ENCODE data around the gene STXBP2. TPM values are rescaled to one million over a fixed set of nuclear protein-coding genes. Genes with fewer than 3 reads are reported as not detected.
A peak's percentile ranks its signal among the peaks of the same experiment; 100 is the strongest.

The STXBP2 gene
- total RNA-seq: 10 to 100 TPM; 25.9 to 32.7 TPM
- 10 to 100 TPM; 26.8 to 27.5 TPM for polyA plus RNA-seq

DNA sequence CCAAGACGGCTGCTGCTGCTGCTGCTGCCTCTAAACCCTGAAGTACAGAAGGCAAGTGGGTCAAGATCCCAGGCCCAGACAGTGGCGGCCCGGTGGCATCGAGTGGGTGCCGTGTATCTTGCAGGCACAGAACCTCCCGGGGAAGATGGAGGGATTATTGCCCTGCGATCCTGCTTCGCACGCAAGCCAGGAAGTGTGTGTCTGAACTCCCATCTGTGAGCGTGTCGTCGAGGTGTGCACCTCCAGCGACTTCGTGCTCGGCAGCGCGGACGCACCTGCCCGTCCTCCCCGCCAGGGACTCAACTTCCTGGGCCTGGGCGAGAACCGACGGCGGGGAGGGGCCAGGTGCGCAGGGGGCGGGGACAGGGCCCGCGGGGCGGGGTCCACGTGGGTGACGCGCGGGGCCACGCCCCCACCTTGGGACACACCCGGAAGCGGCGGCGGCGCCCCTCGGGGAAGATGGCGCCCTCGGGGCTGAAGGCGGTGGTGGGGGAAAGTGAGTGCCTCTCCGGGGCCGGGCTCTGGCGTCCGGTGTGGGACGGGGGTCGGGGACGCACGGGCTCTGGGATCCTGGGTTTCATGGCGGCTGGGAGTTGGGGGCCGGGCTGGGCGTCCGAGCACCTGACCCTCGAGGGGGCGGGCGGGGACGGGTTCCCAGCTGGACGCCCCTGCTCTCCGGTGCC lies at the start of gene STXBP2:
STXBP2 (plus strand) TSS at position 420 of the 683 bp plus-strand sequence; CDS start at position 460, 40 bp downstream.
- Histone ChIP-seq H3K9me3 (ENCODE audit: control insufficient read depth in 4 of 4, low read length in 3 of 4) (no peaks in the 10 kb centered on the region), H3K4me1 (ENCODE audit: control insufficient read depth in 4 of 4, insufficient read depth in 4 of 4, low read length in 3 of 4) (peaks cover 1 to 25% (median 15%) of the 10 kb centered on the region in 4 donors), H3K4me3 (ENCODE audit: low read depth in 1 of 3, low read length in 3 of 3) (peak within 1 kb of the TSS; percentile 49 to 79 (median 77)), H3K9ac (ENCODE audit: low read depth in 1 of 2, low read length in 2 of 2) (peak within 1 kb of the TSS; percentile 60 to 78), H3K27ac (ENCODE audit: low read depth in 1 of 2, low read length in 2 of 2) (peak within 1 kb of the TSS; percentile 48 to 62), H3K27me3 (ENCODE audit: control insufficient read depth in 4 of 4, insufficient read depth in 4 of 4, low read length in 3 of 4) (no peaks in the 10 kb centered on the region), H3K36me3 (ENCODE audit: control insufficient read depth in 4 of 4, insufficient read depth in 3 of 4, low read depth in 1 of 4, low read length in 3 of 4) (peaks cover 0 to 3% (median 0%) of the 10 kb centered on the region in 4 donors)
- DNase-seq (ENCODE audit: low spot score): peak; percentile 91
- TF ChIP-seq MAX (IDR thresholded peaks at IDR 0.05) (no peak), CTCF (IDR thresholded peaks at IDR 0.05; ENCODE audit: low read depth, low read length, missing input control) (peak; percentile 23)
- 8% methylated on average over 61 of the region's 61 CpGs for WGBS

DNA sequence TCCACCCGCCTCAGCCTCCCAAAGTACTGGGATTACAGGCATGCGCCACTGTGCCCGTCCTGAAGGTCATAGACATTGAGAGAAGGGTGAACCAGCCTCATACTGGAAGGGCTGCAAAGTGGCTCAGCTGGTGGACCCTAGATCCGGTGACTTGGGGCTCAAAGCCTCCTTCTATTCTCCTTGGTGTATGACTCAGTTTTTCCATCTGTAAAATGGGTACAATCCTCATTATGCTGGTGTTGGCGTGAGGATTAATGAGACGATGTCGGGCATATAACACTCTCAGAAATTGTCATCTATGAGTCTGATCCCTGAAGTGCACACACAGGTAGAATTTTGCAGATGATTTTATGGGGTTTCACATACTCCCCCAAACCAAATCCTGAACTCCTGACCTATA lies 47.1 kb upstream of the STXBP2 start:
- no peak for TF ChIP-seq ATF3 (IDR thresholded peaks at IDR 0.05)
- no peak for TF ChIP-seq CTCF (IDR thresholded peaks at IDR 0.05; ENCODE audit: low read depth, low read length, missing input control)
- no peak for TF ChIP-seq NR2F2 (IDR thresholded peaks at IDR 0.05)
- no peak for TF ChIP-seq JUND (IDR thresholded peaks at IDR 0.05)
- TF ChIP-seq TAF1 (conservative IDR thresholded peaks at IDR 0.05): no peak
- TF ChIP-seq GABPA (IDR thresholded peaks at IDR 0.05 in 1 of 2, conservative IDR thresholded peaks at IDR 0.05 in 1 of 2): no peak
- TF ChIP-seq RXRA (IDR thresholded peaks at IDR 0.05): no peak
- no peak for TF ChIP-seq FOXA1 (IDR thresholded peaks at IDR 0.05)
- TF ChIP-seq, protein P1, sequence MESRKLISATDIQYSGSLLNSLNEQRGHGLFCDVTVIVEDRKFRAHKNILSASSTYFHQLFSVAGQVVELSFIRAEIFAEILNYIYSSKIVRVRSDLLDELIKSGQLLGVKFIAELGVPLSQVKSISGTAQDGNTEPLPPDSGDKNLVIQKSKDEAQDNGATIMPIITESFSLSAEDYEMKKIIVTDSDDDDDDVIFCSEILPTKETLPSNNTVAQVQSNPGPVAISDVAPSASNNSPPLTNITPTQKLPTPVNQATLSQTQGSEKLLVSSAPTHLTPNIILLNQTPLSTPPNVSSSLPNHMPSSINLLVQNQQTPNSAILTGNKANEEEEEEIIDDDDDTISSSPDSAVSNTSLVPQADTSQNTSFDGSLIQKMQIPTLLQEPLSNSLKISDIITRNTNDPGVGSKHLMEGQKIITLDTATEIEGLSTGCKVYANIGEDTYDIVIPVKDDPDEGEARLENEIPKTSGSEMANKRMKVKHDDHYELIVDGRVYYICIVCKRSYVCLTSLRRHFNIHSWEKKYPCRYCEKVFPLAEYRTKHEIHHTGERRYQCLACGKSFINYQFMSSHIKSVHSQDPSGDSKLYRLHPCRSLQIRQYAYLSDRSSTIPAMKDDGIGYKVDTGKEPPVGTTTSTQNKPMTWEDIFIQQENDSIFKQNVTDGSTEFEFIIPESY (IDR thresholded peaks at IDR 0.05): no peak
- TF ChIP-seq FOXA2 (IDR thresholded peaks at IDR 0.05): no peak
- TF ChIP-seq HNF4G (IDR thresholded peaks at IDR 0.05): no peak
- TF ChIP-seq SP1 (IDR thresholded peaks at IDR 0.05): no peak
- TF ChIP-seq MAX (IDR thresholded peaks at IDR 0.05): no peak
- no peak for TF ChIP-seq EGR1 (IDR thresholded peaks at IDR 0.05; ENCODE audit: low read depth in 2 of 2)
- Histone ChIP-seq H3K9me3 (ENCODE audit: control insufficient read depth in 4 of 4, low read length in 3 of 4) (no peaks in the 10 kb centered on the region), H3K27ac (ENCODE audit: low read depth in 1 of 2, low read length in 2 of 2) (no peak overlapping the region), H3K4me3 (ENCODE audit: low read depth in 1 of 3, low read length in 3 of 3) (no peak overlapping the region), H3K9ac (ENCODE audit: low read depth in 1 of 2, low read length in 2 of 2) (no peak overlapping the region), H3K27me3 (ENCODE audit: control insufficient read depth in 4 of 4, insufficient read depth in 4 of 4, low read length in 3 of 4) (no peaks in the 10 kb centered on the region), H3K36me3 (ENCODE audit: control insufficient read depth in 4 of 4, insufficient read depth in 3 of 4, low read depth in 1 of 4, low read length in 3 of 4) (no peaks in the 10 kb centered on the region), H3K4me1 (ENCODE audit: control insufficient read depth in 4 of 4, insufficient read depth in 4 of 4, low read length in 3 of 4) (no peaks in the 10 kb centered on the region)
- no peak for DNase-seq (ENCODE audit: low spot score)
- 91% methylated on average over 7 of the region's 7 CpGs for WGBS
